ENCODE measurements around the gene TRIM63. TPM values are rescaled to one million over a fixed set of nuclear protein-coding genes. Genes with fewer than 3 reads are reported as not detected.
A peak's percentile ranks its signal among the peaks of the same experiment; 100 is the strongest.

Gene TRIM63
- total and polyA plus RNA-seq, 9 of the 15 experiments (the other 6 are each of a cell fraction or from before 2014, with no cell fraction given): 0.08 to 0.57 (median 0.36) TPM

DNA sequence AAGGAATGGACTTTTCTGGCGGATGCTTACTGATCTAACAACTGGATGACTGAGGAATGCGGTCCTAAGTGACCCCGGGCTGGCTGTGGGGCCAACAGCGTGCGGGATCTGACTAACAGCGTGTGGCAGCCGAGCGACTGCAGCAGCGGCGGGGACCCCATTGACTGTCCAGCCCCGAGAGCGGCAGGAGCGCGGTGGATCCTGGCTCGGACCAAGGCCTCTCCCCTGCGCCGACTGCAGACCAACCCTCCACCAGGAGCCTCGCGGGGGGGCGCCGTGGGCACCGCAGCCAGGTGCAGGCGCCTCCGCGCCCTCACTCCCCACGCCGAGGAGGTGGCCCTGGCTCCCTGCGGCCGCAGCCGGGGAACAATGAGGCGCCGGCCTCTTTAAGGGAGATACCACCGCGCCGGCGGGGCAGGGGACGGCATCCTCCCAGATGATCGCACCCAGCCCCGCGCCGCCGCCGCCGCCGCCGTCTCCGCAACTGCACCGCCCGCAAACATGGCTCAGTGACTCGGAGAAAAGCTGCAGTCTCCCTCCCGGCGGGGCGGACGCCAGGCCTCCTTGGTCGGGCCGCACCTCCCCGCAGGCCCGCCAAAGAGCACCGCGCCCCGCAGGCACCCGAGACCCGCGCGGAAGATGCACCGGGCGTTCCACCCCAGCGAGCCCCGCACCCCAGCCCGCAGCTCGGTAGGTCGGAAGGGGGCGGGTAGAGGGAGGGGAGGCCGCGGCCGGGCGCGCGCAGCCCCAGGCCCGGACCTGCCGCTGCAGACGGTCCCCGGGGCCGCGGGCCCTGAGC is 43.5 kb upstream of the TRIM63 start (continued):
- TF ChIP-seq, protein P1, sequence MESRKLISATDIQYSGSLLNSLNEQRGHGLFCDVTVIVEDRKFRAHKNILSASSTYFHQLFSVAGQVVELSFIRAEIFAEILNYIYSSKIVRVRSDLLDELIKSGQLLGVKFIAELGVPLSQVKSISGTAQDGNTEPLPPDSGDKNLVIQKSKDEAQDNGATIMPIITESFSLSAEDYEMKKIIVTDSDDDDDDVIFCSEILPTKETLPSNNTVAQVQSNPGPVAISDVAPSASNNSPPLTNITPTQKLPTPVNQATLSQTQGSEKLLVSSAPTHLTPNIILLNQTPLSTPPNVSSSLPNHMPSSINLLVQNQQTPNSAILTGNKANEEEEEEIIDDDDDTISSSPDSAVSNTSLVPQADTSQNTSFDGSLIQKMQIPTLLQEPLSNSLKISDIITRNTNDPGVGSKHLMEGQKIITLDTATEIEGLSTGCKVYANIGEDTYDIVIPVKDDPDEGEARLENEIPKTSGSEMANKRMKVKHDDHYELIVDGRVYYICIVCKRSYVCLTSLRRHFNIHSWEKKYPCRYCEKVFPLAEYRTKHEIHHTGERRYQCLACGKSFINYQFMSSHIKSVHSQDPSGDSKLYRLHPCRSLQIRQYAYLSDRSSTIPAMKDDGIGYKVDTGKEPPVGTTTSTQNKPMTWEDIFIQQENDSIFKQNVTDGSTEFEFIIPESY (CRISPR knock-in tag; IDR thresholded peaks at IDR 0.05): peak; percentile 26; the same call in 1 of the 2 replicates
- TF ChIP-seq HMG20A (CRISPR knock-in tag; conservative IDR thresholded peaks at IDR 0.05) (no peak), MEIS2 (IDR thresholded peaks at IDR 0.05; ENCODE audit: partially characterized antibody) (no peak), ZNF311 (CRISPR knock-in tag; IDR thresholded peaks at IDR 0.05) (no peak), CBX8 (IDR thresholded peaks at IDR 0.05; ENCODE audit: borderline replicate concordance, extremely low read depth, low read depth, low read length, poor library complexity, severe bottlenecking) (no peak), OTX1 (CRISPR knock-in tag; IDR thresholded peaks at IDR 0.05) (no peak), HLTF (IDR thresholded peaks at IDR 0.05) (no peak), KAT7 (CRISPR knock-in tag; IDR thresholded peaks at IDR 0.05; ENCODE audit: borderline replicate concordance) (no peak; the same call in 1 of the 2 replicates), POLR2AphosphoS5 (IDR thresholded peaks at IDR 0.05; ENCODE audit: control insufficient read depth, insufficient read depth, low read depth, low read length) (peak; percentile 79)
- TF ChIP-seq, protein P2, sequence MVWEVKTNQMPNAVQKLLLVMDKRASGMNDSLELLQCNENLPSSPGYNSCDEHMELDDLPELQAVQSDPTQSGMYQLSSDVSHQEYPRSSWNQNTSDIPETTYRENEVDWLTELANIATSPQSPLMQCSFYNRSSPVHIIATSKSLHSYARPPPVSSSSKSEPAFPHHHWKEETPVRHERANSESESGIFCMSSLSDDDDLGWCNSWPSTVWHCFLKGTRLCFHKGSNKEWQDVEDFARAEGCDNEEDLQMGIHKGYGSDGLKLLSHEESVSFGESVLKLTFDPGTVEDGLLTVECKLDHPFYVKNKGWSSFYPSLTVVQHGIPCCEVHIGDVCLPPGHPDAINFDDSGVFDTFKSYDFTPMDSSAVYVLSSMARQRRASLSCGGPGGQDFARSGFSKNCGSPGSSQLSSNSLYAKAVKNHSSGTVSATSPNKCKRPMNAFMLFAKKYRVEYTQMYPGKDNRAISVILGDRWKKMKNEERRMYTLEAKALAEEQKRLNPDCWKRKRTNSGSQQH (CRISPR knock-in tag; IDR thresholded peaks at IDR 0.05): no peak
- TF ChIP-seq, protein P3, sequence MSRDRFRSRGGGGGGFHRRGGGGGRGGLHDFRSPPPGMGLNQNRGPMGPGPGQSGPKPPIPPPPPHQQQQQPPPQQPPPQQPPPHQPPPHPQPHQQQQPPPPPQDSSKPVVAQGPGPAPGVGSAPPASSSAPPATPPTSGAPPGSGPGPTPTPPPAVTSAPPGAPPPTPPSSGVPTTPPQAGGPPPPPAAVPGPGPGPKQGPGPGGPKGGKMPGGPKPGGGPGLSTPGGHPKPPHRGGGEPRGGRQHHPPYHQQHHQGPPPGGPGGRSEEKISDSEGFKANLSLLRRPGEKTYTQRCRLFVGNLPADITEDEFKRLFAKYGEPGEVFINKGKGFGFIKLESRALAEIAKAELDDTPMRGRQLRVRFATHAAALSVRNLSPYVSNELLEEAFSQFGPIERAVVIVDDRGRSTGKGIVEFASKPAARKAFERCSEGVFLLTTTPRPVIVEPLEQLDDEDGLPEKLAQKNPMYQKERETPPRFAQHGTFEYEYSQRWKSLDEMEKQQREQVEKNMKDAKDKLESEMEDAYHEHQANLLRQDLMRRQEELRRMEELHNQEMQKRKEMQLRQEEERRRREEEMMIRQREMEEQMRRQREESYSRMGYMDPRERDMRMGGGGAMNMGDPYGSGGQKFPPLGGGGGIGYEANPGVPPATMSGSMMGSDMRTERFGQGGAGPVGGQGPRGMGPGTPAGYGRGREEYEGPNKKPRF (IDR thresholded peaks at IDR 0.05; ENCODE audit: low read depth, low read length): no peak
- TF ChIP-seq, protein P4, sequence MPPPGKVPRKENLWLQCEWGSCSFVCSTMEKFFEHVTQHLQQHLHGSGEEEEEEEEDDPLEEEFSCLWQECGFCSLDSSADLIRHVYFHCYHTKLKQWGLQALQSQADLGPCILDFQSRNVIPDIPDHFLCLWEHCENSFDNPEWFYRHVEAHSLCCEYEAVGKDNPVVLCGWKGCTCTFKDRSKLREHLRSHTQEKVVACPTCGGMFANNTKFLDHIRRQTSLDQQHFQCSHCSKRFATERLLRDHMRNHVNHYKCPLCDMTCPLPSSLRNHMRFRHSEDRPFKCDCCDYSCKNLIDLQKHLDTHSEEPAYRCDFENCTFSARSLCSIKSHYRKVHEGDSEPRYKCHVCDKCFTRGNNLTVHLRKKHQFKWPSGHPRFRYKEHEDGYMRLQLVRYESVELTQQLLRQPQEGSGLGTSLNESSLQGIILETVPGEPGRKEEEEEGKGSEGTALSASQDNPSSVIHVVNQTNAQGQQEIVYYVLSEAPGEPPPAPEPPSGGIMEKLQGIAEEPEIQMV (tag; conservative IDR thresholded peaks at IDR 0.05; ENCODE audit: low read depth): no peak
- TF ChIP-seq, protein P5, sequence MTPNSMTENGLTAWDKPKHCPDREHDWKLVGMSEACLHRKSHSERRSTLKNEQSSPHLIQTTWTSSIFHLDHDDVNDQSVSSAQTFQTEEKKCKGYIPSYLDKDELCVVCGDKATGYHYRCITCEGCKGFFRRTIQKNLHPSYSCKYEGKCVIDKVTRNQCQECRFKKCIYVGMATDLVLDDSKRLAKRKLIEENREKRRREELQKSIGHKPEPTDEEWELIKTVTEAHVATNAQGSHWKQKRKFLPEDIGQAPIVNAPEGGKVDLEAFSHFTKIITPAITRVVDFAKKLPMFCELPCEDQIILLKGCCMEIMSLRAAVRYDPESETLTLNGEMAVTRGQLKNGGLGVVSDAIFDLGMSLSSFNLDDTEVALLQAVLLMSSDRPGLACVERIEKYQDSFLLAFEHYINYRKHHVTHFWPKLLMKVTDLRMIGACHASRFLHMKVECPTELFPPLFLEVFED (CRISPR knock-in tag; conservative IDR thresholded peaks at IDR 0.05): no peak
- TF ChIP-seq, protein P6, sequence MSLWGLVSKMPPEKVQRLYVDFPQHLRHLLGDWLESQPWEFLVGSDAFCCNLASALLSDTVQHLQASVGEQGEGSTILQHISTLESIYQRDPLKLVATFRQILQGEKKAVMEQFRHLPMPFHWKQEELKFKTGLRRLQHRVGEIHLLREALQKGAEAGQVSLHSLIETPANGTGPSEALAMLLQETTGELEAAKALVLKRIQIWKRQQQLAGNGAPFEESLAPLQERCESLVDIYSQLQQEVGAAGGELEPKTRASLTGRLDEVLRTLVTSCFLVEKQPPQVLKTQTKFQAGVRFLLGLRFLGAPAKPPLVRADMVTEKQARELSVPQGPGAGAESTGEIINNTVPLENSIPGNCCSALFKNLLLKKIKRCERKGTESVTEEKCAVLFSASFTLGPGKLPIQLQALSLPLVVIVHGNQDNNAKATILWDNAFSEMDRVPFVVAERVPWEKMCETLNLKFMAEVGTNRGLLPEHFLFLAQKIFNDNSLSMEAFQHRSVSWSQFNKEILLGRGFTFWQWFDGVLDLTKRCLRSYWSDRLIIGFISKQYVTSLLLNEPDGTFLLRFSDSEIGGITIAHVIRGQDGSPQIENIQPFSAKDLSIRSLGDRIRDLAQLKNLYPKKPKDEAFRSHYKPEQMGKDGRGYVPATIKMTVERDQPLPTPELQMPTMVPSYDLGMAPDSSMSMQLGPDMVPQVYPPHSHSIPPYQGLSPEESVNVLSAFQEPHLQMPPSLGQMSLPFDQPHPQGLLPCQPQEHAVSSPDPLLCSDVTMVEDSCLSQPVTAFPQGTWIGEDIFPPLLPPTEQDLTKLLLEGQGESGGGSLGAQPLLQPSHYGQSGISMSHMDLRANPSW (CRISPR knock-in tag; IDR thresholded peaks at IDR 0.05): no peak
